SK-N-SH (cell line): ENCODE data around the gene DOCK3. TPM values are rescaled to one million over a fixed set of nuclear protein-coding genes. Genes with fewer than 3 reads are reported as not detected.

Experiments
- EP300 ChIP-seq, 2 experiments: IDR thresholded peaks; 2 replicates each; pipeline versions ENCODE4 v1.4.0 to v1.6.1; 2012; ENCODE audit warnings: borderline replicate concordance in 1 of 2, low read depth in 1 of 2, low read length in 1 of 2
- EZH2phosphoT487 ChIP-seq: fragments of 200-600 bp; sonication (generic); IDR thresholded peaks from 2 replicates; pipeline ENCODE4 v1.6.1; 2017; ENCODE audit warnings: low read depth, mixed run types, mild to moderate bottlenecking, antibody characterized with exemption, moderate library complexity, borderline replicate concordance
- FOXJ3 ChIP-seq: sonication (generic); formaldehyde crosslinking; IDR thresholded peaks from 2 replicates; pipeline ENCODE4 v1.5.1; 2020; ENCODE audit warnings: mild to moderate bottlenecking, missing genetic modification reagents
- FOXM1 ChIP-seq: IDR thresholded peaks from 2 replicates; pipeline ENCODE4 v1.4.0; 2012; ENCODE audit warnings: low read depth, mild to moderate bottlenecking
- GATA2 ChIP-seq: sonication (generic); formaldehyde crosslinking; IDR thresholded peaks from 2 replicates; pipeline ENCODE4 v1.5.0; 2020; ENCODE audit warnings: mild to moderate bottlenecking, missing genetic modification reagents
- JUND ChIP-seq: IDR thresholded peaks from 2 replicates; pipeline ENCODE4 v1.4.0; 2012
- MXI1 ChIP-seq: IDR thresholded peaks from 2 replicates; pipeline ENCODE4 v1.6.1; 2012; ENCODE audit warnings: mild to moderate bottlenecking, low read depth, low read length, improper control_type of control experiment
- NFIC ChIP-seq: IDR thresholded peaks from 2 replicates; pipeline ENCODE4 v1.4.0; 2012; ENCODE audit warnings: borderline replicate concordance
- NRF1 ChIP-seq: IDR thresholded peaks from 2 replicates; pipeline ENCODE4 v1.6.1; 2012; ENCODE audit warnings: low read depth, mild to moderate bottlenecking, low read length
- RAD21 ChIP-seq: IDR thresholded peaks from 2 replicates; pipeline ENCODE4 v1.6.1; 2012; ENCODE audit warnings: mild to moderate bottlenecking, low read length
- RCOR1 ChIP-seq: fragments of 150-350 bp; IDR thresholded peaks from 2 replicates; pipeline ENCODE4 v1.6.1; 2017; ENCODE audit warnings: antibody characterized with exemption, low read length
- RXRA ChIP-seq: IDR thresholded peaks from 2 replicates; pipeline ENCODE4 v1.4.0; 2012; ENCODE audit warnings: low read depth, mild to moderate bottlenecking, borderline replicate concordance
- SIN3A ChIP-seq: IDR thresholded peaks from 2 replicates; pipeline ENCODE4 v1.6.1; 2012; ENCODE audit warnings: low read depth, mild to moderate bottlenecking, low read length, moderate library complexity, borderline replicate concordance
- SMC3 ChIP-seq: IDR thresholded peaks from 2 replicates; pipeline ENCODE4 v1.6.1; 2012; ENCODE audit warnings: low read depth, low read length, improper control_type of control experiment
- YY1 ChIP-seq: IDR thresholded peaks from 2 replicates; pipeline ENCODE4 v1.4.0; 2012; ENCODE audit warnings: low read depth, mild to moderate bottlenecking
- polyA plus RNA-seq, 3 experiments: library from polyadenylated mRNA; depleted of rRNA; stranded (reverse); fragments of >200 nt; gene quantifications; 2 replicates each; pipeline ENCODE4 v1.2.3, GENCODE V29; 2012
- TF ChIP-seq, protein P1 (sequence below): IDR thresholded peaks from 2 replicates; pipeline ENCODE4 v1.4.0; 2012; ENCODE audit warnings: low read depth, borderline replicate concordance
- TF ChIP-seq, protein P2 (sequence below): fragments of 200-600 bp; sonication (generic); IDR thresholded peaks from 2 replicates; pipeline ENCODE4 v1.6.1; 2017; ENCODE audit warnings: antibody characterized with exemption, mild to moderate bottlenecking, moderate library complexity
- TF ChIP-seq, protein P3 (sequence below): IDR thresholded peaks from 2 replicates; pipeline ENCODE4 v1.4.0; 2012; ENCODE audit warnings: low read depth, borderline replicate concordance

DOCK3 gene
- polyA plus RNA-seq, 1 of the 3 experiments (the other 2 are of a cell fraction): 0.05 TPM

DNA sequence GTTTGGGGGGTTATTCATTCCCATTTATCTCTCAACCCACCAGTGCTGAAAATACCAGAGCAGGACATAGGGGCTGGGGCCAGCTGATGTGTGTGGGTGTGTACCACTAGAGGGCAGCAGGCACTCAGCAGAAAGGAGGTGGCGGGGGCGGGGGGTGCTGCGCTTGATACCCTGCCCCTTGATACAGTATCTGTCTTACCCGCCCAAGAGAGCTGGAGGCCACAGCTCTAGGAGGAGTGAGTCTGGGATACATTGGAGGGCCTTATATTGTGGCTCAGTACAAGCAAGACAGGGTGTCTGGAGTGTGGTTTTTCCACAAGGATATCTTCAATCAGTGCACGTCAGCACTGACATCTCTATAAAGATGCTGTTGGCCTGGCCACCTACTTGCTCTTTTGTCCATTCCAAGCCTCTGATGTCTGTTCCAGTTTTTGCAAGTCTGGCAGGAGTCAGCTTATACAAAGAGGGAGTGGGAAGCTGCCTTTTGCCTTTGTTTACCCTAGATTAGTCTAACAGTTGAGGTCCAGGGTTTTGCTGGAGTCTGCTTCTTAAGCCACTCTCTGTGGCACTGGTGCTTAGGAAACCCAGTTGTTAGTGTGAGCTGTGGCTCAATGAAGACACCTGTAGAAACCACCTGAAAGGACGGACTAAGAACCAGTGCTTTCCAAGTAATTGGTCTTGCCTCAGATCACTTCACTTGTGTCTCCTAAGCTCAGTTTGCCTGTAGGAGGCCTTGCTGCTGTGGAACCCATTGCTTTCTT, 714.9 kb downstream of the DOCK3 start (continued):
- TF ChIP-seq, protein P1, sequence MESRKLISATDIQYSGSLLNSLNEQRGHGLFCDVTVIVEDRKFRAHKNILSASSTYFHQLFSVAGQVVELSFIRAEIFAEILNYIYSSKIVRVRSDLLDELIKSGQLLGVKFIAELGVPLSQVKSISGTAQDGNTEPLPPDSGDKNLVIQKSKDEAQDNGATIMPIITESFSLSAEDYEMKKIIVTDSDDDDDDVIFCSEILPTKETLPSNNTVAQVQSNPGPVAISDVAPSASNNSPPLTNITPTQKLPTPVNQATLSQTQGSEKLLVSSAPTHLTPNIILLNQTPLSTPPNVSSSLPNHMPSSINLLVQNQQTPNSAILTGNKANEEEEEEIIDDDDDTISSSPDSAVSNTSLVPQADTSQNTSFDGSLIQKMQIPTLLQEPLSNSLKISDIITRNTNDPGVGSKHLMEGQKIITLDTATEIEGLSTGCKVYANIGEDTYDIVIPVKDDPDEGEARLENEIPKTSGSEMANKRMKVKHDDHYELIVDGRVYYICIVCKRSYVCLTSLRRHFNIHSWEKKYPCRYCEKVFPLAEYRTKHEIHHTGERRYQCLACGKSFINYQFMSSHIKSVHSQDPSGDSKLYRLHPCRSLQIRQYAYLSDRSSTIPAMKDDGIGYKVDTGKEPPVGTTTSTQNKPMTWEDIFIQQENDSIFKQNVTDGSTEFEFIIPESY: no peak
- TF ChIP-seq NRF1: no peak
- no peak for TF ChIP-seq RCOR1
- no peak for TF ChIP-seq NFIC
- TF ChIP-seq, protein P2, sequence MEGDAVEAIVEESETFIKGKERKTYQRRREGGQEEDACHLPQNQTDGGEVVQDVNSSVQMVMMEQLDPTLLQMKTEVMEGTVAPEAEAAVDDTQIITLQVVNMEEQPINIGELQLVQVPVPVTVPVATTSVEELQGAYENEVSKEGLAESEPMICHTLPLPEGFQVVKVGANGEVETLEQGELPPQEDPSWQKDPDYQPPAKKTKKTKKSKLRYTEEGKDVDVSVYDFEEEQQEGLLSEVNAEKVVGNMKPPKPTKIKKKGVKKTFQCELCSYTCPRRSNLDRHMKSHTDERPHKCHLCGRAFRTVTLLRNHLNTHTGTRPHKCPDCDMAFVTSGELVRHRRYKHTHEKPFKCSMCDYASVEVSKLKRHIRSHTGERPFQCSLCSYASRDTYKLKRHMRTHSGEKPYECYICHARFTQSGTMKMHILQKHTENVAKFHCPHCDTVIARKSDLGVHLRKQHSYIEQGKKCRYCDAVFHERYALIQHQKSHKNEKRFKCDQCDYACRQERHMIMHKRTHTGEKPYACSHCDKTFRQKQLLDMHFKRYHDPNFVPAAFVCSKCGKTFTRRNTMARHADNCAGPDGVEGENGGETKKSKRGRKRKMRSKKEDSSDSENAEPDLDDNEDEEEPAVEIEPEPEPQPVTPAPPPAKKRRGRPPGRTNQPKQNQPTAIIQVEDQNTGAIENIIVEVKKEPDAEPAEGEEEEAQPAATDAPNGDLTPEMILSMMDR: peak; percentile 90
- peak; percentile 52 for TF ChIP-seq RAD21
- no peak for TF ChIP-seq RXRA
- TF ChIP-seq YY1: no peak
- no peak for TF ChIP-seq MXI1
- TF ChIP-seq GATA2 (CRISPR knock-in tag): no peak
- peak; percentile 32 for TF ChIP-seq SMC3
- no peak for TF ChIP-seq FOXM1
- no peak for TF ChIP-seq JUND
- TF ChIP-seq EZH2phosphoT487: no peak
- TF ChIP-seq, protein P3, sequence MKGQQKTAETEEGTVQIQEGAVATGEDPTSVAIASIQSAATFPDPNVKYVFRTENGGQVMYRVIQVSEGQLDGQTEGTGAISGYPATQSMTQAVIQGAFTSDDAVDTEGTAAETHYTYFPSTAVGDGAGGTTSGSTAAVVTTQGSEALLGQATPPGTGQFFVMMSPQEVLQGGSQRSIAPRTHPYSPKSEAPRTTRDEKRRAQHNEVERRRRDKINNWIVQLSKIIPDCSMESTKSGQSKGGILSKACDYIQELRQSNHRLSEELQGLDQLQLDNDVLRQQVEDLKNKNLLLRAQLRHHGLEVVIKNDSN: no peak
- no peak for TF ChIP-seq SIN3A
- TF ChIP-seq EP300 (IDR thresholded peaks at IDR 0.05; ENCODE audit: borderline replicate concordance in 1 of 2, low read depth in 1 of 2, low read length in 1 of 2): no peak
- no peak for TF ChIP-seq FOXJ3 (CRISPR knock-in tag)
